DND-41 (cell line): Measurements from ENCODE around the gene XK.

Experiments
- CTCF ChIP-seq: IDR thresholded peaks from 2 replicates; pipeline ENCODE4 v1.5.1; 2012; ENCODE audit warnings: borderline replicate concordance, low read length, moderate library complexity, mild to moderate bottlenecking; ENCODE audit not compliant: poor library complexity, severe bottlenecking; ENCODE audit errors: extremely low read depth
- EZH2 ChIP-seq: IDR thresholded peaks from 3 replicates; pipeline ENCODE4 v1.6.1; 2012; ENCODE audit warnings: borderline replicate concordance, low read depth, mild to moderate bottlenecking, moderate library complexity, low read length, inconsistent platforms; ENCODE audit not compliant: severe bottlenecking

GRCh38 chrX:37757082-37757481, 71.5 kb downstream of the XK start:
- TF ChIP-seq CTCF (no peak), EZH2 (no peak)
